Activated T-cell treated with anti-CD3 and anti-CD28 coated beads, Interleukin-2, amount 50 U/mL, for 4 hours (primary cell): Measurements from ENCODE around the gene ADIG. TPM values are rescaled to one million over a fixed set of nuclear protein-coding genes. Genes with fewer than 3 reads are reported as not detected.

Experiments
- ATAC-seq, 2 donors: fragments of 200-7000 bp; cut with Tn5 transposase; one replicate each; pipeline ENCODE4 v1.10.0; 2021
- DNase-seq: peaks from one replicate; pipeline ENCODE4 v3.0.0-alpha.2; 2020
- H3K27me3 Mint-ChIP-seq: one replicate; pipeline ENCODE4 v1.8.0; 2021; ENCODE audit warnings: low read depth, mixed read lengths
- H3K36me3 Mint-ChIP-seq: one replicate; pipeline ENCODE4 v1.8.0; 2022; ENCODE audit warnings: mixed read lengths; ENCODE audit not compliant: insufficient read depth
- H3K4me1 Mint-ChIP-seq: one replicate; pipeline ENCODE4 v1.8.0; 2021; ENCODE audit warnings: low read depth, mixed read lengths
- H3K4me3 Mint-ChIP-seq: one replicate; pipeline ENCODE4 v1.8.0; 2021; ENCODE audit warnings: mild to moderate bottlenecking, moderate library complexity, mixed read lengths
- H3K9me3 Mint-ChIP-seq: one replicate; pipeline ENCODE4 v1.8.0; 2021; ENCODE audit warnings: mixed read lengths
- total RNA-seq, 3 donors: library from RNA; stranded (reverse); gene quantifications; one replicate each; pipeline ENCODE4 v1.2.1, GENCODE V29; 2021

Gene ADIG
- total RNA-seq, 3 donors from 2014 or later = not detected

DNA sequence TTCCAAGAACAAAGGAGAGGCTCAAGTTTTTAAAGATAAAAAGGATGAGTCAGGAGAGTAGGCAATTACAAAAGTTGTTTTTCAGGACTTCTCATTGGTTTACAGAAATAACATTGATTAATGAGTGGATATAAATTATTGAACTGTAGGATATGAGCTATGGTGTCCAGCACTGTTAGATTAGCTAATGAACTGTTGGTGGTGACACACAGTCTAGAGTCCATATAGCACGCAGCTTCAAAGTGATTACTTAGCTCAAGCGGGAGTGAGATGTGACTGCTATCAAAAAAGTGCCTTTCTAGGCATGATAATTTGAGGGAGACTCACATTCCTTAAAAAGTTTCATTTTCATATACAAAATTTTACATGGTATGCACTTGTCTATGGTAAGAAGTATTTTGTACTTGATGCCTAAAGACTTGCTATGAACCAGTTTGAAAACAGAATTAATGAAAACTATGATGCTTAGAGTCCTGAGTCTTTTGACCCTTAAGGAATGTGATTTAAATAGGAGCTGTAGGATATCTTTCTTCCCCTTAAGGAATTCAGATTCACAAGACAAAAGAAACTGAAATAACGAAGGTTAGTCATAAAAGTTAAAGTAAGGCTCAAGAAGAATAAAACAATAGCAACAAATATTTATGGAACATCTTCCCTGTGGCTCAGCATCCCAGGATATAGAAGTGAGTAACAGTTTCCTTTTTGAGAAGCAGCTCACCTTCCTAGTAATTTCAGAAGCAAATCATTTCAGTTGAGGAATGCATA is 22.2 kb upstream of the ADIG start:
- peaks cover 58% of the 10 kb centered on the region for H3K36me3 Mint-ChIP-seq
- no peak overlapping the region for H3K4me3 Mint-ChIP-seq
- H3K27me3 Mint-ChIP-seq = no peaks in the 10 kb centered on the region
- no peak for ATAC-seq
- no peaks in the 10 kb centered on the region for H3K9me3 Mint-ChIP-seq
- no peak for DNase-seq
- no peaks in the 10 kb centered on the region for H3K4me1 Mint-ChIP-seq

DNA sequence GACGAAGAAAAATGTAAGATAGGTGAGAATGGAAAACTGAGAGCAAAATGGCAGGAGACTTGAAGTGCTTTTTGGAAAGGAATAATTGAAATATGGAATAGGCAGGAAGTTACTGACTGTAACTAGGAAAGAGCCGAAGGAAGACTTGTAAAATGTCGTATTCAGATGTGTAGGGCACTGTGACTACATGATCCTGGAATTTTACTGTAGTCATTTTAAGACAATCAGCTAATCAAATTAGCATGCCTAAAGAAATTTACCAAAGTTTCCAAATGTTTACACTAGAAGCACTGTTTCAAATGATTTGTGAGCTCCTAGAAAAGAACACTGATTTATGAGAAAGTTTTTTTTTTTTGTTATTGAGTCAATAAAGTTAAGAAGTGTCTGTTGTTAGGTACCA is 21.2 kb upstream of the ADIG start:
- no peak overlapping the region for H3K4me3 Mint-ChIP-seq
- H3K27me3 Mint-ChIP-seq = no peaks in the 10 kb centered on the region
- H3K4me1 Mint-ChIP-seq = no peaks in the 10 kb centered on the region
- H3K9me3 Mint-ChIP-seq = no peaks in the 10 kb centered on the region
- DNase-seq = no peak
- no peak for ATAC-seq
- peaks cover 50% of the 10 kb centered on the region for H3K36me3 Mint-ChIP-seq

DNA sequence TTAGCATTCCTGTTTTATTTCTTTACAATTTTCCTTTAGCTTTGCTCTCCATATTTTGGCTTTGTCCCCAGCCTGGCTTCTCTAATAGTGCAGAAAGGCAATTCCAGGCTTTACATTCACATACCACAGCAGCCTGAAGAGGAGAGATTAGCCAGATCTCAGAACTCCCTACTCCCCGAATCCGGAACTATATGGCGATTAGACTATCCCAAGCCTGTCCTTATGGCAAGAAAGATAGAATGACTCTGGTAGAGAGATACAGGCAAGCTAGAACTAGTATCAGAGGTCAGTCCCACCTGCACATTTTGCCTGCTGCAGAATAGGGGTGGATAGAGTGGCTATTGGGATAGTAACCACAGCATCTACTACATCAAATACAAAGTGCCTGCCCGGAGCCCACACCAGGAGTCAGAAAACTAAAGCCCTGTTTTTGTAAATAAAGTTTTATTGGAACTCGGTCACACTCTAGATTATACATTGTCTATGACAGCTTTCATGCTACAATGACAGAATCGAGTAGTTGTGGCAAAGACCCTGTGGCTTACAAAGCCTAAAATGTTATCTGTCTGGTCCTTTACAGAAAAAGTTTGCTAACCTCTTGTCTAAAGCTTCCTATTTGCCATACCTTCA is 17.1 kb upstream of the ADIG start:
- H3K36me3 Mint-ChIP-seq = peaks cover 57% of the 10 kb centered on the region
- no peaks in the 10 kb centered on the region for H3K9me3 Mint-ChIP-seq
- no peak for DNase-seq
- no peak overlapping the region for H3K4me3 Mint-ChIP-seq
- no peaks in the 10 kb centered on the region for H3K27me3 Mint-ChIP-seq
- no peaks in the 10 kb centered on the region for H3K4me1 Mint-ChIP-seq
- ATAC-seq = no peak

DNA sequence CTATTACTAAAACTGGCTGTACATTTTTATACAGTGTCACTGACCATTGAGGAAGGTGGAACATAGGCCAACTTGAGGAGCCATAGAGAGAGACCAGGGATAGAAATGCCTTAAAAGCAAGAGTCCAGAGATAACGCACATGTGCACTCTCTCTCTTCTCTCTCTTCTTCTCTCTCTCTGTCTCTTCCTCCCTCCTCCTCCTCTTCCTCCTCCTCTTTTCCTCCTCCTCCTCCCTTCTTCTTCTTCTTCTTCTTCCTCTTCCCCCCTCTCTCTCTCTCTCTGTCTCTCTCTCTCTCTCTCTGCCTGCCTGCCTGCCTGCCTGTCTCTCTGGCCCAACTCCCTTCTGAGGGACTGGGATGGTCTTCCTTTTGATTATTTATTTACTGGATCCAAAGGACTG is 16.3 kb upstream of the ADIG start:
- Mint-ChIP-seq H3K27me3 (no peaks in the 10 kb centered on the region), H3K36me3 (peaks cover 55% of the 10 kb centered on the region), H3K4me1 (no peaks in the 10 kb centered on the region), H3K9me3 (no peaks in the 10 kb centered on the region), H3K4me3 (no peak overlapping the region)
- DNase-seq = no peak
- ATAC-seq = no peak

DNA sequence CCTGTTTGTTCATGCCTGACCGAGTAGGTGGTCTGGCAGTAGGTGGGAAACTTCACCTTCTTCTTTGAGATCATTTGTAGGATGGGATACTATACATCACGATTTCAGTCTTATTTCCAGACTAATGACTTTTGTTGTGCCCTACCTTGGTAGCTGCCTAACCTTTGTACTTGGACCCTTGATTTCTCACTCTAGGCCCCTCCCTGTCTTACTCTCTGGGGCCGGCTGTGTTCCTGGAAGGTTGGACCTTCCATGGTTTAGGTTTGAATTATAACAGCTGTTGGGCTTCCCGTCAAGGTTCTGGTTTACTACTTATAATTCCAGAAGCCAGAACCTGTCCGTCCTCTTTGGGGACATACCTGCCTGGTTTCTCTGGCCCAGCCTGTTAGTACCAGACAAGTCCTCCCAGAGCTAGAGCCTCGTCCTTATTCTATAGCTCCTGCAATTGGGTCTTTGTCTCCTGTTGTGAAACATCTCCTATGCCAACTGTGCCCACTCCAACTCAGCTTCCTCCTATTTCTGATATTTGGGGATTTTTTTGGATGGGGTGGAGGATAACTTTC is 14.9 kb upstream of the ADIG start:
- DNase-seq (no peak), ATAC-seq (no peak)
- Mint-ChIP-seq H3K36me3 (peaks cover 53% of the 10 kb centered on the region), H3K4me3 (no peak overlapping the region), H3K27me3 (no peaks in the 10 kb centered on the region), H3K4me1 (no peaks in the 10 kb centered on the region), H3K9me3 (no peaks in the 10 kb centered on the region)

DNA sequence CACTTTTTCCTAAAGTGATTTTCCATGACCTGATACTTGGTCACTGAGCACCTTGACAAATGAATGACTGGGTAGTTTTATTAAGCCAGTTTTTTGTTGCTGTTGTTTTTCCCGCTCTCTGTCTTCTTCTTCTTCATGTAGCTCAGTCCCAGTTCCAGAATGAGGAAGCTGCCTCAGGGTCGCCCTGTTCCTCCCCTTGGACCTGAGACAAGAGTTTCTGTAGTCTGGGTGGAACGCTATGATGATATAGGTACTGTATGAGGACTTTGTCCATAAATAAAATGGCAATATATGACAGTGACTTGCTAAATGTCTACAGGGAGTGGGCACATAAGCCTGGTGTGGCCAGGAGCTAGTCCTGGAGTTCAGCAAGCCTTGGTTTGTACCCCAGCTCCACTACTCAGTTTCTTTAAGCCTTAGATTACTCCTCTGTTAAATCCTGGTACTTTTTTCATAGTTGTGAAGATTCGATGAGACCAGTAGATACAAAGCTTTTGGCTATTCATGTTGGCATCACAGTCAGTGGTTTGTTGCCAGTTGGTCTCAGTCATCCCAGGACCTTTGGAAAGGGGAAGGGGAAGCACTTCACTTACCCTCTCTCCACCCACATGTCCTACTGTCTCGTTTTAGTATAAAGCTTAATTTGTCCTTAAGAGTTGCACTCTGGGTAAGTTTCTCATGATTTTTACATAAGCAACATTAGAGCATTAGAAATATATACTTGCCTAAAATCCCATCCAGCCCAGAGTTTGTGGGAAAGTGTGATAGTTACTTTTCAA is 11.1 kb upstream of the ADIG start:
- DNase-seq = no peak
- no peaks in the 10 kb centered on the region for H3K4me1 Mint-ChIP-seq
- no peak overlapping the region for H3K4me3 Mint-ChIP-seq
- ATAC-seq = no peak
- H3K9me3 Mint-ChIP-seq = no peaks in the 10 kb centered on the region
- H3K27me3 Mint-ChIP-seq = no peaks in the 10 kb centered on the region
- H3K36me3 Mint-ChIP-seq = peaks cover 48% of the 10 kb centered on the region

DNA sequence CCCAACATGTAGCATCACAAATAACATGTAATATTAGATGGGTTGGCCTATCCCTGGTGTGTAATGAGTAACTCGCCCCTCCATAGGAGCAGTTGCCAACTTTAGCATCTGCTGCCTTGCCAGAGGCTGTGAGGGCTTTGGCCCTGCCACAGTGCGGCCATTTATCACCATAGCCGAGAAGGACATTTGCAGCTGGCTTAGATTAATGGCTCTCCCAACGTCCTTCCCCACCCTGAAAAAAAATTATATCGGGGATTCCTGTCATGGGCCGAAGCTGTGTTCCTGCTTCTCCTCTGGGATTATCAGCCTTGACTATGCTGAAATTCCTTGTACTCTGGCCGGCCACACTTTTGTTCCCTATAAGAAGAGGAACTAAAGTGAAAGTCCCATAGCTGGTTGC is 7.6 kb upstream of the ADIG start:
- ATAC-seq (no peak), DNase-seq (no peak)
- Mint-ChIP-seq H3K9me3 (no peaks in the 10 kb centered on the region), H3K27me3 (no peaks in the 10 kb centered on the region), H3K4me3 (no peak overlapping the region), H3K36me3 (peaks cover 39% of the 10 kb centered on the region), H3K4me1 (no peaks in the 10 kb centered on the region)

DNA sequence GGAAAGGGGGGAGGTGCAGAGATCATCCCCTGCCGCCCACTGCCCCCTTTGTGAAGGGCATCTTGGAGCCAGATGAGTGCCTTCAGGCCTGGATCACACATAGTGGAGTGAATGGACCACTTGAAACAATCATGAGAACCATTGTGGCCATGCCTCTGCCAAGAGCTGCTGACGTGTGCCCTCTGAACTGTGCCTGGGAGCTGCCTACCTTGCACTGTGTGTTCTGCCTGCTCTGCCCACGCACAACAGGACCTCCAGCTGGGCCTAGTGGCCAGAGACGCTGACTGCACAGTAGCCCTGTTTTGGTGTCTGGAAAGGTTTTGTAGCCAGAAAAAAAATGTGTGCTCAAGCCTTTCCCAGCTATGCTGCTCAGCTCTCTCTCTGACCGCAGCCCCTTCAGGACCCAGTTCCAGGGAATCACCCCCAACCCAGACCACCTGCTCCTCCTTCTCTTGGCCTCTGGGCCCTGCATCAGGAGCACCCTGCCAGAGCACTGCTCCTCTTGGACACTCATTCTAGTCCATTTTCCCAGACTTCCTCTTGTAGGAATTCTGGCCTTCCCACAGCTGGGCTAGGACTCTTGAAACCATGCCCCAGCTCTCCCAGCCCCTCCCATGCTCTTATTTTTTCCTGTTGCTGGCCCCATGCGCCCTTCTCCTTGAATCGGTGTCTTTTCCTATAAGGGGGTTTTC is 1.6 kb upstream of the ADIG start:
- peaks cover 16% of the 10 kb centered on the region for H3K36me3 Mint-ChIP-seq
- no peak for DNase-seq
- H3K27me3 Mint-ChIP-seq = no peaks in the 10 kb centered on the region
- no peak for ATAC-seq
- H3K9me3 Mint-ChIP-seq = no peaks in the 10 kb centered on the region
- no peaks in the 10 kb centered on the region for H3K4me1 Mint-ChIP-seq
- H3K4me3 Mint-ChIP-seq = no peak overlapping the region

DNA sequence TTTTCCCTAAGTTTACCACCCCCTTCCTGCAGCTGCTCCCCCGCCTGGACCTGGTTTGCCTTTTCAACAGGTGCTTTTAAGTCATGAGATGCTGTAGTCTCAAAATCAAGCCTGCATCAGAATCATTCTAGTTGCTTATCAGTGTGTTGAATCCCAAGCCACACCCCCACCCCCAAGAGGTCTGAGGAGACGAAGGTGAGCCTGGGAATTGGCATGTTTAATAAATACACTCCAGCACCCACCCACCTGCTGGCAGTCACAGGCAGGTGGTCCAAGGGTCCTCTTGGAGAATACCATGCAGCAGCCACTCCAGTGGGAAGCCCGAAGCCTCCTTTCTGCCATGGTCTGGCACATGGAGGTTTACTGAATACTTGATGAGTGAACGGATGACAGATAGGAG is 1.1 kb upstream of the ADIG start:
- Mint-ChIP-seq H3K4me3 (no peak overlapping the region), H3K36me3 (peaks cover 10% of the 10 kb centered on the region), H3K27me3 (no peaks in the 10 kb centered on the region), H3K9me3 (no peaks in the 10 kb centered on the region), H3K4me1 (no peaks in the 10 kb centered on the region)
- no peak for DNase-seq
- no peak for ATAC-seq

DNA sequence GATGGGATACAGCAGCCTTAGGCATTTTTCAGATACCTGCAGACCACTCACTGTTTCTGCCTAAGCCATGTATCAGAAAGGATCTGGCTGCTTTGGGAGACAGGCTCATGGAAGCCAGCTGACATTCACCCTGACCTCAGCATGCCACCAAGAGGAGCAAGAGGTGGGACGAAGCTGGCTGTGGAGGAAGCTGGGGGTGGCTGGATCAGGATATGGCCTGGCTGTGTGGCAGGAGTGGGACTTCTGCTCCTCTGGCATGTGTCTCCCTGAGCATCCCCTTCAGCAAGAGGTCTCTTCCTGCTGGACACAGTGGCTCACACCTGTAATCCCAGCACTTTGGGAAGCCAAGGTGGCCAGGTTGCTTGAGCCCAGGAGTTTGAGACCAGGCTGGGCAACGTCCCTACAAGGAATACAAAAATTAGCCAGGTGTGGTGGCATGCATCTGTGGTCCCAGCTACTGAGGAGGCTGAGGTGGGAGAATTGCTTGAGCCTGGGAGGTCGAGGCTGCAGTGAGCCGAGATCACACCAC is 897 bp downstream of the ADIG start:
- no peak for ATAC-seq
- no peaks in the 10 kb centered on the region for H3K9me3 Mint-ChIP-seq
- DNase-seq = no peak
- no peak overlapping the region for H3K4me3 Mint-ChIP-seq
- no peaks in the 10 kb centered on the region for H3K36me3 Mint-ChIP-seq
- H3K4me1 Mint-ChIP-seq = no peaks in the 10 kb centered on the region
- H3K27me3 Mint-ChIP-seq = no peaks in the 10 kb centered on the region

DNA sequence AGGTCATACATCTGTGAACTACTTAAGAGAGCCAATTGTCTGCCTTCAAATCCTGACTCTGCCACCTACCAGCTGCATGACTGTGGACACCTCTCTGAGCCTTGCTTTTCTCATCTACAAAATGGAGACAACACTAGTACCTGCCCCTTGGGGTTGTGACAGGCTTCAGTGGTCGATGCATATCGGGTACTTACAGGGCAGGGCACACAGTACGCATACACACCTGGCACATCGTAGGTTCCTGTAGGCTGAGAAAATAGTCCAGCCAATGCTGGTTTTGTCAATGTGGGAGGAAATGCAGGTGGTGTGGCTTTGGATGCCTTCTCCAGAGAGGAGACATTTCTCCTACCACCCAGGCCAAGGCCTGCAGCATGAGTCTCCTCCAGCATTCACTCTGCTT is 2.3 kb downstream of the ADIG start:
- no peak for DNase-seq
- Mint-ChIP-seq H3K9me3 (no peaks in the 10 kb centered on the region), H3K36me3 (no peaks in the 10 kb centered on the region), H3K4me3 (no peak overlapping the region), H3K4me1 (no peaks in the 10 kb centered on the region), H3K27me3 (peaks cover 4% of the 10 kb centered on the region)
- ATAC-seq = no peak

DNA sequence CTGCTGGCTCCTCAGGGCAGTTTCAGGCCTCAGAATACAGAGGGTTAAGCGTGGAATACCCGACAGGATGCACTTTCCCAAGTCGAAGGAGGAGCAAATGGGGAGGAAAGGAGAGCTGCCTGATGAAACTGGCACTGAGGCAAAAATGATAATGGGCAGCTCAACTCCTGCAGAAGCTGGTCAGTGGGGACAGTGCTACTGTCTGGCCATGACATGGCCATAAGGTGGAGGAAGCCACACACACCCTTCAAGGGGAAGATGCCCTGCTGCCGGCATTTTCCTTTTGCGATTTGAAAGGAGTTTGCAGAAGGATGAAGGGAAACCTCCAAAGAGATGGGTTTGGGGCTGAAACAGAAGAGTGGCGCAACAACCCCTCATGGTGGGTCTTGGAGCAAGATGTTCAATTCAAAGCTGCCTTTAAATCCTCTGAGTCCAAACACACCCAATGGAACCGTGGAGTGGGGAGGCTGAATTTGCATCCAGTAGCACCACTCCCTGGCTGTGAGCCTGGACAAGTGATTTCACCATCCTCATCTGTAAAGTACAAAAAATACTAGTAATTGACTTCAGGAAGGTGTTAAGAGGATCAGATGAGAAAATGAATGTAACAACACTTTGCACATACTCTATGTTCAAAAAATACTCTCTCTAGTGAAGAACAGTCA is 3.2 kb downstream of the ADIG start:
- Mint-ChIP-seq H3K27me3 (peaks cover 4% of the 10 kb centered on the region), H3K4me1 (no peaks in the 10 kb centered on the region), H3K9me3 (no peaks in the 10 kb centered on the region), H3K4me3 (no peak overlapping the region), H3K36me3 (no peaks in the 10 kb centered on the region)
- no peak for DNase-seq
- ATAC-seq = no peak

DNA sequence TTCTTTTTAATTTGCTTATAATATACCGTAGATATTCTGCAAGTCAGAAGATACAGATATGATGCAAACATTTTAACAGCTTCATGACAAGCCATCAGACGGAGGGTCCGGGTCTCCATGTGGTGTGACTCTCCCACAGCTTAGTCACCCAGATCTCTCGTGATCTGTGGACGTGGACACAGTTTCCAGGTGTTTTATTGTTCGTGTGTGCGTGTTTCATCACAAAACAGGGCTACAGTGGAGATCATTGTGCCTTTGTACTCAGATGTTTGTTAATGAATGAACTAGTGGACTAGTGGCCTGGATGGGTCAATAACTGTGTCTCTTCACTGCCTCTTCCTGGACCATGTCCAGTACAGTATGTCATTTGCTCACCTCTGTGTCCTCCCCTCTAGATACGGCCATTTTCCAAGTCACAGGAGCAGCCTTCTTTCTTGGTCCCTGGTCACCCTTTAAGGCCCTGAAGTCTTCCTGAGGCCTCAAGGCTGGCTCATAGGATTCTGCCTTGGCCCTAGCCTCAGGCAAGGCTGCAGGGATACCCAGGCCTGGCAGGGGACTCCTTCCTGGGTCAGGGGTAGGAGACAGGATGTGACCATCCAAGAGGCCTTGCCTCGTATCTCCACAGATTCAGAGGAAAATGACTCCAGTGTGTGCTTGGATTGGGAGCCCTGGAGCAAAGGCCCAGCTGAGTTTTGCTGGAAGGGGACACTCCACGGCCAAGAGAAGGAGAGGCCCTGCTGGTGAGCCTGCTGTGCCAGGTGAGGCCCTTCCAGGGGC is 4.6 kb downstream of the ADIG start:
- Mint-ChIP-seq H3K9me3 (no peaks in the 10 kb centered on the region), H3K4me3 (no peak overlapping the region), H3K27me3 (peaks cover 4% of the 10 kb centered on the region), H3K36me3 (no peaks in the 10 kb centered on the region), H3K4me1 (no peaks in the 10 kb centered on the region)
- DNase-seq (no peak), ATAC-seq (no peak)
